Measurements from ENCODE around the gene TM4SF18. TPM values are rescaled to one million over a fixed set of nuclear protein-coding genes. Genes with fewer than 3 reads are reported as not detected.

The TM4SF18 gene
- total RNA-seq, 1 experiment from 2014 or later, result 0.45 TPM

- DNase-seq (ENCODE audit: low spot score), result no peak
These were observed 49.4 kb downstream of the TM4SF18 start for GRCh38 chr3:149284034-149284433.

- no peak for DNase-seq (ENCODE audit: low spot score)
These were observed 50.0 kb downstream of the TM4SF18 start for GRCh38 chr3:149283401-149283800.

GRCh38 chr3:149282836-149283235 lies 50.6 kb downstream of the TM4SF18 start:
- DNase-seq (ENCODE audit: low spot score), result no peak

- DNase-seq (ENCODE audit: low spot score), result no peak
These were observed 51.1 kb downstream of the TM4SF18 start for GRCh38 chr3:149282322-149282721.

- DNase-seq (ENCODE audit: low spot score), result no peak
These were observed 52.6 kb downstream of the TM4SF18 start for GRCh38 chr3:149280671-149281349.

- DNase-seq (ENCODE audit: low spot score), result no peak
These were observed 54.5 kb downstream of the TM4SF18 start for GRCh38 chr3:149278911-149279310.

- DNase-seq (ENCODE audit: low spot score), result peak; percentile 72
These were observed 56.1 kb downstream of the TM4SF18 start for GRCh38 chr3:149277331-149277813.

GRCh38 chr3:149276619-149277018 lies 56.8 kb downstream of the TM4SF18 start:
- DNase-seq (ENCODE audit: low spot score), result no peak

GRCh38 chr3:149274220-149274619 lies 59.2 kb downstream of the TM4SF18 start:
- DNase-seq (ENCODE audit: low spot score), result no peak

- DNase-seq (ENCODE audit: low spot score), result peak; percentile 91
These were observed 60.2 kb downstream of the TM4SF18 start for GRCh38 chr3:149273096-149273751.

- no peak for DNase-seq (ENCODE audit: low spot score)
These were observed 61.8 kb downstream of the TM4SF18 start for GRCh38 chr3:149271669-149272068.

GRCh38 chr3:149270180-149270579 lies 63.3 kb downstream of the TM4SF18 start:
- DNase-seq (ENCODE audit: low spot score), result no peak

GRCh38 chr3:149269687-149270086 lies 63.7 kb downstream of the TM4SF18 start:
- DNase-seq (ENCODE audit: low spot score), result no peak

Other genes starting within 250 kb of the TM4SF18 start
- gene HLTF, start 247.1 kb downstream of the TM4SF18 start, total RNA-seq (2014; rRNA removed; shearing (Covaris generic)), result 78.6 and 94.5 TPM in 2 replicates
- 39.3 and 42.0 TPM in 2 replicates for gene HPS3, start 204.0 kb downstream of the TM4SF18 start, total RNA-seq (2014; rRNA removed; shearing (Covaris generic))
- gene CP, start 111.8 kb downstream of the TM4SF18 start, total RNA-seq (2014; rRNA removed; shearing (Covaris generic)), result not detected in 2 replicates
- gene TM4SF1, start 44.0 kb upstream of the TM4SF18 start, total RNA-seq (2014; rRNA removed; shearing (Covaris generic)), result 154 and 177 TPM in 2 replicates
- gene TM4SF4, start 141.1 kb upstream of the TM4SF18 start, total RNA-seq (2014; rRNA removed; shearing (Covaris generic)), result not detected in 2 replicates